Liver (tissue), 9 donors: Measurements from ENCODE around the gene BLACAT1. TPM values are rescaled to one million over a fixed set of nuclear protein-coding genes. Genes with fewer than 3 reads are reported as not detected.

Experiments used
- DNase-seq: peaks from one replicate; pipeline ENCODE4 v3.0.0-alpha.2; 2017; ENCODE audit warnings: low spot score
- H3K27ac ChIP-seq, 2 donors: one replicate each; pipeline ENCODE4 v1.7.0; 2013; ENCODE audit warnings: inconsistent platforms in 2 of 2, low read length in 2 of 2, control low read depth in 1 of 2, low read depth in 1 of 2, mild to moderate bottlenecking in 1 of 2
- H3K27me3 ChIP-seq, 4 donors: one replicate each; pipeline versions ENCODE4 v1.6.1 to v1.7.0; 2013; ENCODE audit warnings: low read length in 3 of 4, inconsistent platforms in 1 of 4, mild to moderate bottlenecking in 1 of 4, moderate library complexity in 1 of 4; ENCODE audit not compliant: control insufficient read depth in 4 of 4, insufficient read depth in 4 of 4
- H3K36me3 ChIP-seq, 4 donors: one replicate each; pipeline versions ENCODE4 v1.6.1 to v1.7.0; 2013; ENCODE audit warnings: low read length in 3 of 4, mild to moderate bottlenecking in 3 of 4, low read depth in 1 of 4, moderate library complexity in 1 of 4; ENCODE audit not compliant: control insufficient read depth in 4 of 4, insufficient read depth in 3 of 4
- H3K4me1 ChIP-seq, 4 donors: one replicate each; pipeline versions ENCODE4 v1.6.1 to v1.7.0; 2013; ENCODE audit warnings: low read length in 3 of 4, mild to moderate bottlenecking in 3 of 4, moderate library complexity in 1 of 4; ENCODE audit not compliant: control insufficient read depth in 4 of 4, insufficient read depth in 4 of 4
- H3K4me3 ChIP-seq, 3 donors: one replicate each; pipeline versions ENCODE4 v1.6.1 to v1.7.0; 2013; ENCODE audit warnings: low read length in 3 of 3, control low read depth in 1 of 3, low read depth in 1 of 3, mild to moderate bottlenecking in 1 of 3
- H3K9ac ChIP-seq, 2 donors: one replicate each; pipeline ENCODE4 v1.7.0; 2013; ENCODE audit warnings: low read length in 2 of 2, mild to moderate bottlenecking in 2 of 2, moderate library complexity in 2 of 2, control low read depth in 1 of 2, low read depth in 1 of 2
- H3K9me3 ChIP-seq, 4 donors: one replicate each; pipeline versions ENCODE4 v1.6.1 to v1.7.0; 2013; ENCODE audit warnings: low read length in 3 of 4; ENCODE audit not compliant: control insufficient read depth in 4 of 4
- EGR1 ChIP-seq, 2 donors: IDR thresholded peaks; 2 replicates each; pipeline ENCODE4 v1.6.1; 2016 to 2018; ENCODE audit warnings: antibody characterized with exemption in 2 of 2, low read depth in 2 of 2
- FOXA1 ChIP-seq: IDR thresholded peaks from 2 replicates; pipeline ENCODE4 v1.6.1; 2016; ENCODE audit warnings: antibody characterized with exemption
- FOXA2 ChIP-seq: IDR thresholded peaks from 2 replicates; pipeline ENCODE4 v1.6.1; 2016; ENCODE audit warnings: antibody characterized with exemption
- GABPA ChIP-seq, 2 donors: IDR thresholded peaks in 1 of 2; conservative IDR thresholded peaks in 1 of 2; 2 replicates each; pipeline ENCODE4 v1.6.1; 2016; ENCODE audit warnings: antibody characterized with exemption in 2 of 2, mild to moderate bottlenecking in 1 of 2, moderate library complexity in 1 of 2
- HNF4A ChIP-seq, 2 donors: conservative IDR thresholded peaks; 2 replicates each; pipeline ENCODE4 v1.6.1; 2016; ENCODE audit warnings: antibody characterized with exemption in 2 of 2, mild to moderate bottlenecking in 2 of 2
- HNF4G ChIP-seq: IDR thresholded peaks from 2 replicates; pipeline ENCODE4 v1.6.1; 2016; ENCODE audit warnings: antibody characterized with exemption
- JUND ChIP-seq, 2 donors: IDR thresholded peaks; 2 replicates each; pipeline ENCODE4 v1.6.1; 2016; ENCODE audit warnings: antibody characterized with exemption in 2 of 2
- NR2F2 ChIP-seq: IDR thresholded peaks from 2 replicates; pipeline ENCODE4 v1.6.1; 2016; ENCODE audit warnings: antibody characterized with exemption
- RAD21 ChIP-seq, 2 donors: IDR thresholded peaks; 2 replicates each; pipeline ENCODE4 v1.6.1; 2016; ENCODE audit warnings: antibody characterized with exemption in 2 of 2, mild to moderate bottlenecking in 2 of 2
- RXRA ChIP-seq, 2 donors: IDR thresholded peaks; 2 replicates each; pipeline ENCODE4 v1.6.1; 2017 to 2018; ENCODE audit warnings: antibody characterized with exemption in 2 of 2, mild to moderate bottlenecking in 1 of 2
- SP1 ChIP-seq: IDR thresholded peaks from 2 replicates; pipeline ENCODE4 v1.6.1; 2018; ENCODE audit warnings: antibody characterized with exemption, mild to moderate bottlenecking
- TAF1 ChIP-seq: conservative IDR thresholded peaks from 2 replicates; pipeline ENCODE4 v1.6.1; 2016; ENCODE audit warnings: antibody characterized with exemption, mild to moderate bottlenecking
- YY1 ChIP-seq: IDR thresholded peaks from 2 replicates; pipeline ENCODE4 v1.6.1; 2016; ENCODE audit warnings: antibody characterized with exemption, mild to moderate bottlenecking
- WGBS: extraction: QIAGEN DNeasy Blood & Tissue Kit; methylation state at CpG from one replicate; pipeline ENCODE4 v1.1.7; 2013; 5-methylcytosine and 5-hydroxymethylcytosine counted together
- polyA plus RNA-seq, 2 donors: library from polyadenylated mRNA; stranded (reverse) in 1 of 2; unstranded in 1 of 2; fragments of 200-250 nt in 1 of 2; fragments of >200 nt in 1 of 2; fragmentation: Nextera tagmentation in 1 of 2; extraction: Ambion mirVana in 1 of 2; gene quantifications; one replicate each; pipeline versions ENCODE4 v1.2.1 to v1.2.3, GENCODE V29; 2013 to 2015
- total RNA-seq, 2 donors: library from RNA; depleted of rRNA; stranded (reverse); fragments of >200 nt; gene quantifications; one replicate each; pipeline ENCODE4 v1.2.3, GENCODE V29; 2014
- TF ChIP-seq, protein P1 (sequence below): fragments of 150-350 bp; IDR thresholded peaks from 2 replicates; pipeline ENCODE4 v1.5.1; 2017; ENCODE audit warnings: improper control_type of control experiment, low read depth, low read length; ENCODE audit not compliant: missing input control
- TF ChIP-seq, protein P2 (sequence below): IDR thresholded peaks from 2 replicates; pipeline ENCODE4 v1.6.1; 2016; ENCODE audit warnings: antibody characterized with exemption
- TF ChIP-seq, protein P3 (sequence below): IDR thresholded peaks from 2 replicates; pipeline ENCODE4 v1.6.1; 2016; ENCODE audit warnings: antibody characterized with exemption
- TF ChIP-seq, protein P4 (sequence below): IDR thresholded peaks from 2 replicates; pipeline ENCODE4 v1.6.1; 2016; ENCODE audit warnings: antibody characterized with exemption, mild to moderate bottlenecking
- TF ChIP-seq, protein P5 (sequence below): IDR thresholded peaks from 2 replicates; pipeline ENCODE4 v1.6.1; 2016; ENCODE audit warnings: antibody characterized with exemption
- donor health status: healthy.
- donor health status: healthy.
- donor health status: healthy.
- donor health status: healthy.
- donor health status: healthy.

Gene BLACAT1
- total and polyA plus RNA-seq, 4 donors = not detected

DNA sequence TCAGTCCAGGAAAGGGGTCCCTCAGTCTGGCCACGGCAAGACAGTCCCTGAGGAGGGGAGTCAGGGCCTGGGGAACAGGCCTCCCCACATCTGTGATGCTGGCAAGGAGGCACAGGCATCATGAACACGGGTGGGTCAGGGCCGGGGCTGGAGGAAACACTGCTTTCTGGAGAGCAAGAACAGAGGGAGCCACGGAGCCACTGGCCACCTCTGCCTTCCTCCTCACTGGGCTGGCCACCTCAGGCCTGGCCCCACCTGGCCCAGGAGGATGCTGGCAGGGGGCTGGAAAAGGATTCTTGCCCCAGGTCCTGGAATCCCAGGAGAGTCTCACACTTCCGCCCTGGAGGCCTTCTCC is 15.7 kb downstream of the BLACAT1 start:
- Histone ChIP-seq H3K9ac (no peak overlapping the region), H3K27me3 (no peaks in the 10 kb centered on the region), H3K27ac (no peak overlapping the region), H3K4me3 (no peak overlapping the region), H3K9me3 (no peaks in the 10 kb centered on the region), H3K4me1 (peaks cover 0 to 18% (median 1%) of the 10 kb centered on the region in 4 donors), H3K36me3 (no peaks in the 10 kb centered on the region)
- TF ChIP-seq SP1 (no peak), HNF4A (conservative IDR thresholded peaks at IDR 0.05) (no peak), FOXA2 (no peak), JUND (IDR thresholded peaks at IDR 0.05) (no peak), RXRA (IDR thresholded peaks at IDR 0.05) (no peak), TAF1 (no peak), HNF4G (no peak), YY1 (no peak), RAD21 (IDR thresholded peaks at IDR 0.05) (no peak), GABPA (IDR thresholded peaks at IDR 0.05 in 1 of 2, conservative IDR thresholded peaks at IDR 0.05 in 1 of 2) (no peak), EGR1 (IDR thresholded peaks at IDR 0.05; ENCODE audit: low read depth in 2 of 2) (no peak), FOXA1 (no peak), NR2F2 (no peak)
- TF ChIP-seq, protein P1, sequence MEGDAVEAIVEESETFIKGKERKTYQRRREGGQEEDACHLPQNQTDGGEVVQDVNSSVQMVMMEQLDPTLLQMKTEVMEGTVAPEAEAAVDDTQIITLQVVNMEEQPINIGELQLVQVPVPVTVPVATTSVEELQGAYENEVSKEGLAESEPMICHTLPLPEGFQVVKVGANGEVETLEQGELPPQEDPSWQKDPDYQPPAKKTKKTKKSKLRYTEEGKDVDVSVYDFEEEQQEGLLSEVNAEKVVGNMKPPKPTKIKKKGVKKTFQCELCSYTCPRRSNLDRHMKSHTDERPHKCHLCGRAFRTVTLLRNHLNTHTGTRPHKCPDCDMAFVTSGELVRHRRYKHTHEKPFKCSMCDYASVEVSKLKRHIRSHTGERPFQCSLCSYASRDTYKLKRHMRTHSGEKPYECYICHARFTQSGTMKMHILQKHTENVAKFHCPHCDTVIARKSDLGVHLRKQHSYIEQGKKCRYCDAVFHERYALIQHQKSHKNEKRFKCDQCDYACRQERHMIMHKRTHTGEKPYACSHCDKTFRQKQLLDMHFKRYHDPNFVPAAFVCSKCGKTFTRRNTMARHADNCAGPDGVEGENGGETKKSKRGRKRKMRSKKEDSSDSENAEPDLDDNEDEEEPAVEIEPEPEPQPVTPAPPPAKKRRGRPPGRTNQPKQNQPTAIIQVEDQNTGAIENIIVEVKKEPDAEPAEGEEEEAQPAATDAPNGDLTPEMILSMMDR = no peak
- TF ChIP-seq, protein P2, sequence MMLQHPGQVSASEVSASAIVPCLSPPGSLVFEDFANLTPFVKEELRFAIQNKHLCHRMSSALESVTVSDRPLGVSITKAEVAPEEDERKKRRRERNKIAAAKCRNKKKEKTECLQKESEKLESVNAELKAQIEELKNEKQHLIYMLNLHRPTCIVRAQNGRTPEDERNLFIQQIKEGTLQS = no peak
- TF ChIP-seq, protein P3, sequence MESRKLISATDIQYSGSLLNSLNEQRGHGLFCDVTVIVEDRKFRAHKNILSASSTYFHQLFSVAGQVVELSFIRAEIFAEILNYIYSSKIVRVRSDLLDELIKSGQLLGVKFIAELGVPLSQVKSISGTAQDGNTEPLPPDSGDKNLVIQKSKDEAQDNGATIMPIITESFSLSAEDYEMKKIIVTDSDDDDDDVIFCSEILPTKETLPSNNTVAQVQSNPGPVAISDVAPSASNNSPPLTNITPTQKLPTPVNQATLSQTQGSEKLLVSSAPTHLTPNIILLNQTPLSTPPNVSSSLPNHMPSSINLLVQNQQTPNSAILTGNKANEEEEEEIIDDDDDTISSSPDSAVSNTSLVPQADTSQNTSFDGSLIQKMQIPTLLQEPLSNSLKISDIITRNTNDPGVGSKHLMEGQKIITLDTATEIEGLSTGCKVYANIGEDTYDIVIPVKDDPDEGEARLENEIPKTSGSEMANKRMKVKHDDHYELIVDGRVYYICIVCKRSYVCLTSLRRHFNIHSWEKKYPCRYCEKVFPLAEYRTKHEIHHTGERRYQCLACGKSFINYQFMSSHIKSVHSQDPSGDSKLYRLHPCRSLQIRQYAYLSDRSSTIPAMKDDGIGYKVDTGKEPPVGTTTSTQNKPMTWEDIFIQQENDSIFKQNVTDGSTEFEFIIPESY = no peak
- TF ChIP-seq, protein P4, sequence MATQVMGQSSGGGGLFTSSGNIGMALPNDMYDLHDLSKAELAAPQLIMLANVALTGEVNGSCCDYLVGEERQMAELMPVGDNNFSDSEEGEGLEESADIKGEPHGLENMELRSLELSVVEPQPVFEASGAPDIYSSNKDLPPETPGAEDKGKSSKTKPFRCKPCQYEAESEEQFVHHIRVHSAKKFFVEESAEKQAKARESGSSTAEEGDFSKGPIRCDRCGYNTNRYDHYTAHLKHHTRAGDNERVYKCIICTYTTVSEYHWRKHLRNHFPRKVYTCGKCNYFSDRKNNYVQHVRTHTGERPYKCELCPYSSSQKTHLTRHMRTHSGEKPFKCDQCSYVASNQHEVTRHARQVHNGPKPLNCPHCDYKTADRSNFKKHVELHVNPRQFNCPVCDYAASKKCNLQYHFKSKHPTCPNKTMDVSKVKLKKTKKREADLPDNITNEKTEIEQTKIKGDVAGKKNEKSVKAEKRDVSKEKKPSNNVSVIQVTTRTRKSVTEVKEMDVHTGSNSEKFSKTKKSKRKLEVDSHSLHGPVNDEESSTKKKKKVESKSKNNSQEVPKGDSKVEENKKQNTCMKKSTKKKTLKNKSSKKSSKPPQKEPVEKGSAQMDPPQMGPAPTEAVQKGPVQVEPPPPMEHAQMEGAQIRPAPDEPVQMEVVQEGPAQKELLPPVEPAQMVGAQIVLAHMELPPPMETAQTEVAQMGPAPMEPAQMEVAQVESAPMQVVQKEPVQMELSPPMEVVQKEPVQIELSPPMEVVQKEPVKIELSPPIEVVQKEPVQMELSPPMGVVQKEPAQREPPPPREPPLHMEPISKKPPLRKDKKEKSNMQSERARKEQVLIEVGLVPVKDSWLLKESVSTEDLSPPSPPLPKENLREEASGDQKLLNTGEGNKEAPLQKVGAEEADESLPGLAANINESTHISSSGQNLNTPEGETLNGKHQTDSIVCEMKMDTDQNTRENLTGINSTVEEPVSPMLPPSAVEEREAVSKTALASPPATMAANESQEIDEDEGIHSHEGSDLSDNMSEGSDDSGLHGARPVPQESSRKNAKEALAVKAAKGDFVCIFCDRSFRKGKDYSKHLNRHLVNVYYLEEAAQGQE = no peak
- TF ChIP-seq, protein P5, sequence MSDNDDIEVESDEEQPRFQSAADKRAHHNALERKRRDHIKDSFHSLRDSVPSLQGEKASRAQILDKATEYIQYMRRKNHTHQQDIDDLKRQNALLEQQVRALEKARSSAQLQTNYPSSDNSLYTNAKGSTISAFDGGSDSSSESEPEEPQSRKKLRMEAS = no peak
- WGBS = 78% methylated on average over 5 of the region's 5 CpGs
- no peak for DNase-seq
